LNCAP (cell line): ENCODE measurements around the gene TERB1.

ENCODE experiments used
- TF ChIP-seq, protein P1 (sequence below): fragments of 450-650 bp; IDR thresholded peaks from 2 replicates; pipeline ENCODE4 v1.5.1; 2017; ENCODE audit warnings: mild to moderate bottlenecking

TERB1 gene

DNA sequence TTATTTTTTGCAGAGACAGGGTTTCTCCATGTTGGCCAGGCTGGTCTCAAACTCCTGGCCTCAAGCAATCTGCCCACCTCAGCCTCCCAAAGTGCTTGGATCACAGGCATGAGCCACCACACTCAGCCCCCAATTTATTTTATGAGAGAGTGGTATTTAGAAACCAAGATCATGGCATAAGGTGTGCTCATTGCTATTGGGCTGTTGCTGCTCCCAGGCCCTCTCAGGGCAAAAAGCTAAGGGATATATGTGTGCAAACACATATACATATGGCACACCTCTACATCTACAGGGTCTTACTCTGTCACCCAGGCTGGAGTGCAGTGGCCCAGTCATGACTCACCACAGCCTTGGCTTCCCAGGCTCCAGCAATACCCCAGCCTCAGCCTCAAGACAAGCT, 89.8 kb downstream of the TERB1 start:
- TF ChIP-seq, protein P1, sequence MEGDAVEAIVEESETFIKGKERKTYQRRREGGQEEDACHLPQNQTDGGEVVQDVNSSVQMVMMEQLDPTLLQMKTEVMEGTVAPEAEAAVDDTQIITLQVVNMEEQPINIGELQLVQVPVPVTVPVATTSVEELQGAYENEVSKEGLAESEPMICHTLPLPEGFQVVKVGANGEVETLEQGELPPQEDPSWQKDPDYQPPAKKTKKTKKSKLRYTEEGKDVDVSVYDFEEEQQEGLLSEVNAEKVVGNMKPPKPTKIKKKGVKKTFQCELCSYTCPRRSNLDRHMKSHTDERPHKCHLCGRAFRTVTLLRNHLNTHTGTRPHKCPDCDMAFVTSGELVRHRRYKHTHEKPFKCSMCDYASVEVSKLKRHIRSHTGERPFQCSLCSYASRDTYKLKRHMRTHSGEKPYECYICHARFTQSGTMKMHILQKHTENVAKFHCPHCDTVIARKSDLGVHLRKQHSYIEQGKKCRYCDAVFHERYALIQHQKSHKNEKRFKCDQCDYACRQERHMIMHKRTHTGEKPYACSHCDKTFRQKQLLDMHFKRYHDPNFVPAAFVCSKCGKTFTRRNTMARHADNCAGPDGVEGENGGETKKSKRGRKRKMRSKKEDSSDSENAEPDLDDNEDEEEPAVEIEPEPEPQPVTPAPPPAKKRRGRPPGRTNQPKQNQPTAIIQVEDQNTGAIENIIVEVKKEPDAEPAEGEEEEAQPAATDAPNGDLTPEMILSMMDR = no peak

- TF ChIP-seq, protein P1 = no peak
Measured at GRCh38 chr16:66706506-66706880, 94.9 kb downstream of the TERB1 start.

DNA sequence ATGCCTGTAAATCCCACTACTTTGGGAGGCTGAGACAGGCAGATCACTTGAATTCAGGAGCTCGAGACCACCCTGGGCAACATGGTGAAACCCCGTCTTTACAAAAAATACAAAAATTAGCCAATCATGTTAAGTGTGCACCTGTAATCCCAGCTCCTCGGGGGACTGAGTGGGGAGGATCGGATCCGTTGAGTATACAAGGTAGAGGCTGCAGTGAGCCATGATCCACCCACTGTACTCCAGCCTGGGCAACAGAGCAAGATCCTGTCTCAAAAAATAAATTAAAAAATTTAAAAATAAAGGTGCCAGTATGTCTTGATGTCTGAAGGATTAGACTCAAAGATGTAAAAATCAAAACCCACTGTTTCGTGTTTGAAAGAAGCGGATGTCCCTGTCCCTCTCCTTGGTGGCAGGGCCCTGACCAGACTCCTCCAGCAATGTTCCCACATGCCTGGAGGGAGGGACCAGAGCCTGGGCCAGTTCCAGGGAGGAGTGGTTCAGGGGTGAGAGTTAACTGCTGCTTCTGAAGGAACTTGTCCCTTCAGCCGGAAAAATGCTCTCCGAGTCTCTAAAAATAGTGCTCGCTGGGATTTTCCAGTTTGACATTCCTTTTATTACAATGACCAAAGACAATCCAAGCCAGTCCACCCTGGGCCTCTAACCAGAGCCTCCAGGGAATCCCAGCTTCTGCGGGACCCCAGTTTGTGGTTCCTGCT, 95.4 kb downstream of the TERB1 start:
- TF ChIP-seq, protein P1 = no peak
